SU-DHL-6 (cell line): ENCODE results near the gene SEPTIN10.

Experiments
- EZH2phosphoT487 ChIP-seq: fragments of 200-600 bp; sonication (generic), shearing (Covaris generic); conservative IDR thresholded peaks from 2 replicates; pipeline ENCODE4 v1.6.1; 2018; ENCODE audit warnings: mild to moderate bottlenecking, antibody characterized with exemption, low read length, moderate library complexity, mixed read lengths
- TF ChIP-seq, protein P1 (sequence below): fragments of 200-600 bp; sonication (generic); IDR thresholded peaks from one replicate; pipeline ENCODE4 v1.5.1; 2017; ENCODE audit warnings: antibody characterized with exemption, mild to moderate bottlenecking, low read length, moderate library complexity; ENCODE audit not compliant: insufficient read depth, poor library complexity, severe bottlenecking

GRCh38 chr2:109527079-109527478 is 86.7 kb downstream of the SEPTIN10 start:
- TF ChIP-seq, protein P1, sequence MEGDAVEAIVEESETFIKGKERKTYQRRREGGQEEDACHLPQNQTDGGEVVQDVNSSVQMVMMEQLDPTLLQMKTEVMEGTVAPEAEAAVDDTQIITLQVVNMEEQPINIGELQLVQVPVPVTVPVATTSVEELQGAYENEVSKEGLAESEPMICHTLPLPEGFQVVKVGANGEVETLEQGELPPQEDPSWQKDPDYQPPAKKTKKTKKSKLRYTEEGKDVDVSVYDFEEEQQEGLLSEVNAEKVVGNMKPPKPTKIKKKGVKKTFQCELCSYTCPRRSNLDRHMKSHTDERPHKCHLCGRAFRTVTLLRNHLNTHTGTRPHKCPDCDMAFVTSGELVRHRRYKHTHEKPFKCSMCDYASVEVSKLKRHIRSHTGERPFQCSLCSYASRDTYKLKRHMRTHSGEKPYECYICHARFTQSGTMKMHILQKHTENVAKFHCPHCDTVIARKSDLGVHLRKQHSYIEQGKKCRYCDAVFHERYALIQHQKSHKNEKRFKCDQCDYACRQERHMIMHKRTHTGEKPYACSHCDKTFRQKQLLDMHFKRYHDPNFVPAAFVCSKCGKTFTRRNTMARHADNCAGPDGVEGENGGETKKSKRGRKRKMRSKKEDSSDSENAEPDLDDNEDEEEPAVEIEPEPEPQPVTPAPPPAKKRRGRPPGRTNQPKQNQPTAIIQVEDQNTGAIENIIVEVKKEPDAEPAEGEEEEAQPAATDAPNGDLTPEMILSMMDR, result no peak
- TF ChIP-seq EZH2phosphoT487, result no peak
